Upper lobe of right lung (tissue), 1 donor: ENCODE data around the gene CAPS. TPM values are rescaled to one million over a fixed set of nuclear protein-coding genes. Genes with fewer than 3 reads are reported as not detected.

Experiments used
- ATAC-seq: fragments of 200-7000 bp; cut with Tn5 transposase; one replicate; pipeline ENCODE4 v1.9.1; 2020; ENCODE audit warnings: mild to moderate bottlenecking, moderate library complexity
- DNase-seq: peaks from one replicate; pipeline ENCODE4 v3.0.0-alpha.2; 2020
- H3K27ac ChIP-seq: fragments of 200-600 bp; one replicate; pipeline ENCODE4 v1.8.0; 2022
- H3K27me3 ChIP-seq: fragments of 200-600 bp; one replicate; pipeline ENCODE4 v1.8.0; 2022; ENCODE audit warnings: mild to moderate bottlenecking
- H3K36me3 ChIP-seq: fragments of 200-600 bp; one replicate; pipeline ENCODE4 v1.8.0; 2022
- H3K4me1 ChIP-seq: fragments of 200-600 bp; one replicate; pipeline ENCODE4 v1.8.0; 2022
- H3K4me3 ChIP-seq: fragments of 200-600 bp; one replicate; pipeline ENCODE4 v1.8.0; 2022; ENCODE audit warnings: mild to moderate bottlenecking
- H3K9me3 ChIP-seq: fragments of 200-600 bp; one replicate; pipeline ENCODE4 v1.8.0; 2022
- CTCF ChIP-seq: fragments of 200-600 bp; IDR thresholded peaks from one replicate; pipeline ENCODE4 v1.8.0; 2022; ENCODE audit warnings: antibody characterized with exemption
- intact Hi-C: fragments of 100-400 bp; cut with DNase I; formaldehyde crosslinking; loops from one replicate; pipeline ENCODE4 v1.11.0; 2022
- long read RNA-seq: library from polyadenylated mRNA; unstranded; transcript quantifications from one replicate; pipeline ENCODE4 v2.0.0, GENCODE V29; 2021
- total RNA-seq: library from RNA; stranded (reverse); fragmentation: NEBNext Ultra II Directional; extraction: Animal tissue kit (Norgen Biotek cat#: 25700); gene quantifications from one replicate; pipeline ENCODE4 v1.2.1, GENCODE V29; 2021
- donor health status: DM: no; HTN: yes; CAD: no; lungs with severe emphysema.

CAPS gene
- 12.5 TPM for total RNA-seq
- long read RNA-seq, partial matches to known transcripts, result 1 of 13 reads
- long read RNA-seq, other reads (novel, unspliced or antisense), result 8 of 13 reads

- ATAC-seq, result peak; percentile 87
- Histone ChIP-seq H3K27ac (peak within 1 kb of the TSS; percentile 58), H3K36me3 (peaks cover 43% of the 10 kb centered on the region), H3K4me3 (no peak within 1 kb of the TSS), H3K27me3 (no peaks in the 10 kb centered on the region), H3K4me1 (no peaks in the 10 kb centered on the region), H3K9me3 (no peaks in the 10 kb centered on the region)
- intact Hi-C loops, result no loop called here
- TF ChIP-seq CTCF, result no peak
- peak; percentile 89 for DNase-seq
These were observed at the start of gene CAPS for GRCh38 chr19:5913739-5914357. Gene CAPS, plus strand, starts transcription at chr19:5914254. Its CDS starts 153 bp downstream, at chr19:5914407.

- Histone ChIP-seq H3K27ac (no peak overlapping the region), H3K36me3 (no peaks in the 10 kb centered on the region), H3K4me1 (no peaks in the 10 kb centered on the region), H3K27me3 (no peaks in the 10 kb centered on the region), H3K4me3 (no peak overlapping the region), H3K9me3 (no peaks in the 10 kb centered on the region)
- intact Hi-C loops, result no loop called here
- no peak for TF ChIP-seq CTCF
- DNase-seq (no peak), ATAC-seq (no peak)
These were observed 49.1 kb upstream of the CAPS start for GRCh38 chr19:5864725-5865486.

GRCh38 chr19:5865772-5866171 lies 48.3 kb upstream of the CAPS start:
- no peak for TF ChIP-seq CTCF
- Histone ChIP-seq H3K4me1 (no peaks in the 10 kb centered on the region), H3K27ac (no peak overlapping the region), H3K27me3 (no peaks in the 10 kb centered on the region), H3K9me3 (no peaks in the 10 kb centered on the region), H3K36me3 (no peaks in the 10 kb centered on the region), H3K4me3 (no peak overlapping the region)
- no peak for DNase-seq
- ATAC-seq, result no peak
- intact Hi-C loops, result no loop called here

- Histone ChIP-seq H3K27me3 (no peaks in the 10 kb centered on the region), H3K9me3 (no peaks in the 10 kb centered on the region), H3K27ac (no peak overlapping the region), H3K36me3 (no peaks in the 10 kb centered on the region), H3K4me3 (no peak overlapping the region), H3K4me1 (no peaks in the 10 kb centered on the region)
- ATAC-seq (no peak), DNase-seq (no peak)
- no peak for TF ChIP-seq CTCF
- intact Hi-C loops, result no loop called here
These were observed 46.6 kb upstream of the CAPS start for GRCh38 chr19:5867201-5868136.

GRCh38 chr19:5870986-5871394 lies 43.1 kb upstream of the CAPS start:
- no peak for DNase-seq
- no peaks in the 10 kb centered on the region for H3K36me3 ChIP-seq
- H3K27ac ChIP-seq, result no peak overlapping the region
- ATAC-seq, result no peak
- no peak overlapping the region for H3K4me3 ChIP-seq
- TF ChIP-seq CTCF, result no peak
- intact Hi-C loops, result no loop called here
- H3K27me3 ChIP-seq, result no peaks in the 10 kb centered on the region
- no peaks in the 10 kb centered on the region for H3K4me1 ChIP-seq
- no peaks in the 10 kb centered on the region for H3K9me3 ChIP-seq
